ENCODE results near the gene UNC13C. TPM values are rescaled to one million over a fixed set of nuclear protein-coding genes. Genes with fewer than 3 reads are reported as not detected.

UNC13C gene
- polyA plus RNA-seq, 1 of the 3 experiments (the other 2 are of a cell fraction), result not detected

DNA sequence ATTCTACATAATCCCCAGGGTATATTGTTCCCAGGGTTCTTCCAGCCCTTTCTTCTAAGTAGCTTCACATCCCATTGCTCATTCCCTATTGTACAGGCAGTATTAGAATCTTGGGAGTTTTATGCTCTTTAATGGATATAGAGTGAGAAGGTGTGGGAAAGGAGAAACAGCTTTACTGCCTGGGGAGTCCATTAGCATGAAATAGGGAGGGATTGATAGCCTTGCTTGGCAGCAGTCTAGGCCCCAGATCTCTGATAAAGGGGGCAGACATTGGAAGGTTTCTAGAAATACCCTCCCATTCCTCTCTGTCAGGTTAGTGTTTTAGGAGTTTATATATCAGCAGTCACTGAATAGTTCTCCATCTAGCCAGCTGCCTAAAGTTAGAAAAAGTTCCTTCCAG is 334.3 kb downstream of the UNC13C start:
- Histone ChIP-seq H3K36me3 (replicated peaks in 1 of 2; ENCODE audit: control insufficient read depth in 1 of 2, insufficient read depth in 2 of 2, low read length in 1 of 2) (no peaks in the 10 kb centered on the region), H3K4me2 (no peak overlapping the region)

DNA sequence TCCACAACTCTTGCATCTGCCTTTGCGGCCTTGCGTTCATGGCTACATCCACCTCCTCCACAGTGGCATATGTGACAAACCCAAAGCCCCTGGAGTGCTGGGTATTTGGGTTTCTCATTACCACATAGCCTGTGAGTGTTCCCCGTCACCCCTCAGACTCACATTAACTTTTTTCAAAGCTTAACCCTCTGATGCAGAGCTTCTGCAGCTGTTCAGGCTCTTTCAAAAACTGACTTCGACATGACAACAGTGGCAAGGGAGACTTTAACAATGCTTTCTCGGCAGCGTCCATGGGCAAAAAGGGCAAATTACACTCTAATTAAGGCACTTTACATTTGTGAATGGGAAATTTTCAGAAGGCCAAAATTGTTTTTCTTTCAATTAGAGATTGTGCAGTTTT is 343.2 kb downstream of the UNC13C start:
- DNase-seq, result no peak
- H3K27me3 ChIP-seq (ENCODE audit: insufficient read depth), result no peaks in the 10 kb centered on the region; the same call in 1 of the 2 replicates

More for the DNA sequence above, 334.3 kb downstream of the UNC13C start:
- ChIA-PET CTCF (no interaction called here), POLR2A (no interaction called here)
- Histone ChIP-seq H3K9ac (no peak overlapping the region), H3K27me3 (ENCODE audit: insufficient read depth) (no peaks in the 10 kb centered on the region), H3K79me2 (ENCODE audit: insufficient read depth) (no peaks in the 10 kb centered on the region), H3K27ac (ENCODE audit: low read depth in 2 of 2, low read length in 1 of 2) (no peak overlapping the region), H3K4me3 (ENCODE audit: low read depth in 2 of 2, low read length in 1 of 2) (no peak overlapping the region), H3F3A (replicated peaks; ENCODE audit: insufficient read depth) (no peaks in the 10 kb centered on the region), H4K20me1 (ENCODE audit: insufficient read depth) (no peaks in the 10 kb centered on the region), H3K9me3 (no peaks in the 10 kb centered on the region), H3K4me1 (ENCODE audit: control insufficient read depth in 1 of 2, insufficient read depth in 2 of 2, low read depth in 1 of 2, low read length in 1 of 2) (no peaks in the 10 kb centered on the region), H3K9me2 (no peaks in the 10 kb centered on the region), H2AFZ (ENCODE audit: low read depth) (no peak overlapping the region)
- DNase-seq, result no peak
- TF ChIP-seq FOSL2 (IDR thresholded peaks at IDR 0.05; ENCODE audit: borderline replicate concordance, low read depth), result no peak
- TF ChIP-seq EZH2phosphoT487 (IDR thresholded peaks at IDR 0.05; ENCODE audit: borderline replicate concordance, low read depth), result no peak
- TF ChIP-seq RFX5 (IDR thresholded peaks at IDR 0.05; ENCODE audit: low read length), result no peak
- TF ChIP-seq MEF2A (IDR thresholded peaks at IDR 0.05; ENCODE audit: borderline replicate concordance, low read depth), result no peak
- no peak for TF ChIP-seq EP300 (IDR thresholded peaks at IDR 0.05; ENCODE audit: borderline replicate concordance in 1 of 2, low read depth in 1 of 2, low read length in 1 of 2)
- TF ChIP-seq POLR2AphosphoS5 (IDR thresholded peaks at IDR 0.05; ENCODE audit: low read depth, low read length), result no peak
- no peak for TF ChIP-seq FOXM1 (IDR thresholded peaks at IDR 0.05; ENCODE audit: low read depth)
- no peak for TF ChIP-seq SMC3 (IDR thresholded peaks at IDR 0.05; ENCODE audit: low read depth, low read length)

More for the DNA sequence above, 343.2 kb downstream of the UNC13C start:
- Histone ChIP-seq H3K4me1 (ENCODE audit: control insufficient read depth in 1 of 2, insufficient read depth in 2 of 2, low read depth in 1 of 2, low read length in 1 of 2) (no peaks in the 10 kb centered on the region), H3K4me2 (no peak overlapping the region), H3K9me3 (no peaks in the 10 kb centered on the region), H3K9me2 (no peaks in the 10 kb centered on the region), H3K9ac (no peak overlapping the region), H3F3A (replicated peaks; ENCODE audit: insufficient read depth) (no peaks in the 10 kb centered on the region), H3K4me3 (ENCODE audit: low read depth in 2 of 2, low read length in 1 of 2) (no peak overlapping the region), H3K27ac (ENCODE audit: low read depth in 2 of 2, low read length in 1 of 2) (no peak overlapping the region), H3K36me3 (replicated peaks in 1 of 2; ENCODE audit: control insufficient read depth in 1 of 2, insufficient read depth in 2 of 2, low read length in 1 of 2) (no peaks in the 10 kb centered on the region), H2AFZ (ENCODE audit: low read depth) (no peak overlapping the region), H3K79me2 (ENCODE audit: insufficient read depth) (no peaks in the 10 kb centered on the region), H4K20me1 (ENCODE audit: insufficient read depth) (no peaks in the 10 kb centered on the region)
- CTCF ChIA-PET, result no interaction called here
- TF ChIP-seq, protein P1, sequence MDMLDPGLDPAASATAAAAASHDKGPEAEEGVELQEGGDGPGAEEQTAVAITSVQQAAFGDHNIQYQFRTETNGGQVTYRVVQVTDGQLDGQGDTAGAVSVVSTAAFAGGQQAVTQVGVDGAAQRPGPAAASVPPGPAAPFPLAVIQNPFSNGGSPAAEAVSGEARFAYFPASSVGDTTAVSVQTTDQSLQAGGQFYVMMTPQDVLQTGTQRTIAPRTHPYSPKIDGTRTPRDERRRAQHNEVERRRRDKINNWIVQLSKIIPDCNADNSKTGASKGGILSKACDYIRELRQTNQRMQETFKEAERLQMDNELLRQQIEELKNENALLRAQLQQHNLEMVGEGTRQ (IDR thresholded peaks at IDR 0.05; ENCODE audit: borderline replicate concordance, low read depth, low read length), result no peak
- TF ChIP-seq JUND (IDR thresholded peaks at IDR 0.05) (no peak), MXI1 (IDR thresholded peaks at IDR 0.05; ENCODE audit: low read depth, low read length) (no peak), GATA2 (CRISPR knock-in tag; IDR thresholded peaks at IDR 0.05) (no peak), FOXM1 (IDR thresholded peaks at IDR 0.05; ENCODE audit: low read depth) (no peak), RFX5 (IDR thresholded peaks at IDR 0.05; ENCODE audit: low read length) (no peak), SIN3A (IDR thresholded peaks at IDR 0.05; ENCODE audit: borderline replicate concordance, low read depth, low read length) (no peak), EP300 (IDR thresholded peaks at IDR 0.05; ENCODE audit: borderline replicate concordance in 1 of 2, low read depth in 1 of 2, low read length in 1 of 2) (no peak), POLR2AphosphoS5 (IDR thresholded peaks at IDR 0.05; ENCODE audit: low read depth, low read length) (no peak), TEAD4 (IDR thresholded peaks at IDR 0.05; ENCODE audit: borderline replicate concordance, insufficient read depth) (no peak)
- TF ChIP-seq, protein P2, sequence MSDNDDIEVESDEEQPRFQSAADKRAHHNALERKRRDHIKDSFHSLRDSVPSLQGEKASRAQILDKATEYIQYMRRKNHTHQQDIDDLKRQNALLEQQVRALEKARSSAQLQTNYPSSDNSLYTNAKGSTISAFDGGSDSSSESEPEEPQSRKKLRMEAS (IDR thresholded peaks at IDR 0.05; ENCODE audit: low read depth), result no peak
- TF ChIP-seq, protein P3, sequence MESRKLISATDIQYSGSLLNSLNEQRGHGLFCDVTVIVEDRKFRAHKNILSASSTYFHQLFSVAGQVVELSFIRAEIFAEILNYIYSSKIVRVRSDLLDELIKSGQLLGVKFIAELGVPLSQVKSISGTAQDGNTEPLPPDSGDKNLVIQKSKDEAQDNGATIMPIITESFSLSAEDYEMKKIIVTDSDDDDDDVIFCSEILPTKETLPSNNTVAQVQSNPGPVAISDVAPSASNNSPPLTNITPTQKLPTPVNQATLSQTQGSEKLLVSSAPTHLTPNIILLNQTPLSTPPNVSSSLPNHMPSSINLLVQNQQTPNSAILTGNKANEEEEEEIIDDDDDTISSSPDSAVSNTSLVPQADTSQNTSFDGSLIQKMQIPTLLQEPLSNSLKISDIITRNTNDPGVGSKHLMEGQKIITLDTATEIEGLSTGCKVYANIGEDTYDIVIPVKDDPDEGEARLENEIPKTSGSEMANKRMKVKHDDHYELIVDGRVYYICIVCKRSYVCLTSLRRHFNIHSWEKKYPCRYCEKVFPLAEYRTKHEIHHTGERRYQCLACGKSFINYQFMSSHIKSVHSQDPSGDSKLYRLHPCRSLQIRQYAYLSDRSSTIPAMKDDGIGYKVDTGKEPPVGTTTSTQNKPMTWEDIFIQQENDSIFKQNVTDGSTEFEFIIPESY (IDR thresholded peaks at IDR 0.05; ENCODE audit: borderline replicate concordance, low read depth), result no peak
- 4% methylated on average over 6 of the region's 6 CpGs for WGBS (ENCODE audit: low lambda C conversion rate)
- POLR2A ChIA-PET, result no interaction called here
